ENCODE measurements around the gene CBFA2T3.

DNA sequence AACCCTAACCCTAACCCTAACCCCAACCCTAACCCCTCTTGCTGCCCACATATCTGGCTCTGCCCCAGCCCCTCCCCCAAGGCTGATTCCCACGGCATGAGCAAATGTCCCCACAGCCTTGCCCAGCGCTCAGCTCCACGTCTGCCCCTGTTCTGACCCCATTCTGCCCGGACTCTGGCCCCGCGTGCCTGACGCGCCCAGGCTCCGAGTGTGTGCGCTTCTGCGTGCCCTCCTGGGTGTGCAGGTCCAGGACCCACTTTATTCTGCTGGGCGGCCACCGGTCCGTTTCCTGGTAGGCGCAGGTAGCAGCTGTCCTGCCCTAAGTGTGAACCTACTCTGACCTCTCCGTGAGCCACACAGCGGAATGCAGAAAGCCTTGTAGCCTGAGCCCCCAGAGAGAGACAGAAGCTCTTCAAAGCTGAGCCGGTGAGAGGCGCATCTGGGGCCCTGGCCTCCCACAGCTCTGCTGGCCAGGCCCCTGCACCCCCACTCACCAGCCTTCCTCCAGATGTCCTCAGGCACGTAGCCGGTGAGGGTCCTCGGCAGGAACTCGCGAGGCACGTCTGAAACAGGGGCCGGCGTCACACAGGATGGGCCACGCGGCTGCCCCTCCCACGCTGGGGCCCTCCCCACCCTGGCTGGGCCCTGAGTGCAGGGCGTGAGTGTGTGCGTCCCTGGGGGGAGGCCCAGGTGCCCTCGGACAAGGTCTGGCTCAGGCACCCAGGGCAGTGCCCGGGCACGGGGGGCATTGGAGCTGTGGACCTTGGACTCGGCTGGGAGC, 96.6 kb downstream of the CBFA2T3 start:
- TF ChIP-seq POLR2AphosphoS5 (IDR thresholded peaks at IDR 0.05; ENCODE audit: borderline replicate concordance, low read depth, low read length) (no peak), FOXP2 (optimal IDR thresholded peaks at IDR 0.05; ENCODE audit: control extremely low read depth, extremely low read length, insufficient read depth) (no peak), EZH2 (IDR thresholded peaks at IDR 0.05) (no peak)
